Measurements from ENCODE around the gene ARV1.

The ARV1 gene

GRCh38 chr1:230978491-230979388, at the start of gene ARV1, which contains the start of gene TTC13:
Gene ARV1 (plus strand): TSS chr1:230979094. CDS start chr1:230979106, 12 bp downstream.
Gene TTC13 (minus strand): TSS chr1:230978861. CDS start chr1:230978830, 31 bp downstream.
- no peaks in the 10 kb centered on the region for H3K9me3 Mint-ChIP-seq
- peak; percentile 96 for DNase-seq
- peak within 1 kb of the TSS; percentile 91 for H3K4me3 Mint-ChIP-seq
- H3K4me1 Mint-ChIP-seq = peaks cover 30% of the 10 kb centered on the region
- H3K36me3 Mint-ChIP-seq (ENCODE audit: low read depth) = peaks cover 20% of the 10 kb centered on the region
- H3K27me3 Mint-ChIP-seq = no peaks in the 10 kb centered on the region
- peak; percentile 97 for ATAC-seq
- peak within 1 kb of the TSS; percentile 94 for H3K27ac Mint-ChIP-seq

DNA sequence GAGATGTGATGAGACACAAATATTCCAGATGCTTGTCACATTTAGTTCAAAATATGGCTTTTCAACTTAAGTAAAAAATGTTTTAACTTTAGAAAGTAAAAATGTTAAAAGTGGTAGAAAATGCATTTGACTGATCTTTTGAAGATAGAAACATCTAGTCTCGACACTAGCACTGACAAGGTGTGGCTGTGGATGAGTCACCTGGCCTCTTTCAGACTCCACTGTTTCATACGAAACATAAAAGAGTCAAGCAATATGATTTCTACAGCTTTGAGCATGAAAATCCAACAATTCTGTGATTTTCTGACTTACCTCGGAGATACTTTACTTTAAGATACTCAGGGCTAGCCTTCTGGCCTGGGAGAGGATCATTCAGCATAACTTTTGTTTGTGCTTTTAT, 47.9 kb upstream of the ARV1 start:
- DNase-seq (no peak), ATAC-seq (no peak)
- no peaks in the 10 kb centered on the region for H3K27me3 Mint-ChIP-seq
- H3K4me1 Mint-ChIP-seq = no peaks in the 10 kb centered on the region
- H3K4me3 Mint-ChIP-seq = no peak overlapping the region
- H3K36me3 Mint-ChIP-seq (ENCODE audit: low read depth) = peaks cover 24% of the 10 kb centered on the region
- H3K27ac Mint-ChIP-seq = no peak overlapping the region
- no peaks in the 10 kb centered on the region for H3K9me3 Mint-ChIP-seq

DNA sequence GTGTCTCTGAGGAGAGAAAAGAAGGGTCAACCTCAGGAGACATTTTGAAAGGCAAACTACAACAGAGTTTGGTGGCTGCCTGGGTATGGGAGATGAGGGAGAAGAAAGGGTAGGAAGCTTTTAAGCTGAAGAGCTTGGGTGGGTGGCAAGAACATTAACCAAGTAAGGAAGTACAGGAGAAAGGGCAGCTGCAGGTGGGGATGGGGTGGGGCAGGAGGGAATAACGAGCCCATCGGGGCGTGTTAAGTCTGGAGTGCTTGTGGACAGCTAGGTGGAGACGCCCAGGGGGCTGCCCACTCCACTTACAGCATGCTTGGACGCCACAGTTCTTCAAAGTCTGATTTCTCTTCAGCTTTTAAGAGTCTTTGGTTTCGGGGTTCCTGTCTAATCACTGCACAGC, 43.0 kb upstream of the ARV1 start:
- Mint-ChIP-seq H3K4me3 (no peak overlapping the region), H3K27me3 (no peaks in the 10 kb centered on the region), H3K9me3 (no peaks in the 10 kb centered on the region), H3K36me3 (ENCODE audit: low read depth) (peaks cover 20% of the 10 kb centered on the region), H3K4me1 (peaks cover 2% of the 10 kb centered on the region), H3K27ac (peak overlapping the region; percentile 28)
- DNase-seq (no peak), ATAC-seq (no peak)

- Mint-ChIP-seq H3K9me3 (no peaks in the 10 kb centered on the region), H3K27ac (no peak overlapping the region), H3K4me1 (peaks cover 2% of the 10 kb centered on the region), H3K4me3 (no peak overlapping the region), H3K36me3 (ENCODE audit: low read depth) (peaks cover 20% of the 10 kb centered on the region), H3K27me3 (no peaks in the 10 kb centered on the region)
- ATAC-seq = no peak
- no peak for DNase-seq
Measured at GRCh38 chr1:230936475-230936874, 42.4 kb upstream of the ARV1 start.

DNA sequence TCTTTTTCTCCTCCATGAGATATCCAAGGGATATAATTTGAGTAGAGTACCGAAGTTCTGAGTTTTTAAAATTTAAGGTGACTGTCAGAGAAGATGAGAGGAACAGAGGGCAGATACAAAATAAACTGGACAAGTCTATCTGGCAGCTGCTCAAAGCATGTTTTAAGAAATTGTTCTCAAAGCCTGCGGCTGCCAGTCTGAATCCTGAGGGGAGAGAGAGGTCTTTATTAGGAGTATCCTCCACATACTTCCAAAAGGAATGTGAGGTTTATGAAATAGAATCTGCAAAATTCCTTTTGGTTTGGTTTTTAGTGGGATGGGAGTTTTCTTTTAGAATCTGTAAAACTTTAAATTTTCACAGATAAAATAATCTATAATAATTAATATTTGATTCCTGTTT, 41.5 kb upstream of the ARV1 start:
- H3K9me3 Mint-ChIP-seq = no peaks in the 10 kb centered on the region
- DNase-seq = no peak
- H3K4me1 Mint-ChIP-seq = peaks cover 2% of the 10 kb centered on the region
- peaks cover 22% of the 10 kb centered on the region for H3K36me3 Mint-ChIP-seq (ENCODE audit: low read depth)
- no peak overlapping the region for H3K27ac Mint-ChIP-seq
- no peak for ATAC-seq
- no peaks in the 10 kb centered on the region for H3K27me3 Mint-ChIP-seq
- H3K4me3 Mint-ChIP-seq = no peak overlapping the region

GRCh38 chr1:230938924-230939368, 39.9 kb upstream of the ARV1 start:
- Mint-ChIP-seq H3K4me1 (peaks cover 2% of the 10 kb centered on the region), H3K36me3 (ENCODE audit: low read depth) (peaks cover 22% of the 10 kb centered on the region), H3K9me3 (no peaks in the 10 kb centered on the region), H3K4me3 (no peak overlapping the region), H3K27ac (no peak overlapping the region), H3K27me3 (no peaks in the 10 kb centered on the region)
- ATAC-seq (no peak), DNase-seq (no peak)

DNA sequence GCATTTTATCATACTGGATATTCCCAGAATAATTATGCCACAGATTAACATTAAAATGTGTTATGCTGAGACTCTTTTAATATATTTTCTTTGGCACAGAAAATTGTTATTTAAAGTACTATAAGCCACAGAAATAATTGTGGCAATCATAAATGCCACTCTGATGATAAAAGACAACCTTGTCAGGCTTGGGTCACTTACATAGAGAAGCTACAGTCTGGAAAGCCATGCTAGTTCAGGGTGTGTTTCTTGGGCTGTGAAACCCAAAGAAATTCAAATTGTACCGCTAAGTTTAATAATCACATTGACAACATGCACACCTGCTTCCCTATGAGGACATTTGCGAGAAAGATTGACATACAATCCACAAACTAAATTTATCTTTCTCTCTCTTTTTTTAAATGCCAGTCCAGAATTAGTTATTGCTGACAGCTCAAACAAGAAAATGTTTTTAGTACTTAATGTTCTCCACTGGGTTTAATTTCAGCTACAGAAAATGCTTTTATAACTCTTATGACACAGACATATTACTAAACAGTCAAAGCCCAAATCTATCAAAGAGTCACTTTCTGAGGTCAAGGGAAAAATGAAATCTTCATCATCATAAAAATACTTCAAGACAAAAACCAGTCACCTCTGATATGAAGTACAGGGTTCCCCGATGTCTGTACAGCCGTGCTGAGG, 38.9 kb upstream of the ARV1 start:
- Mint-ChIP-seq H3K4me3 (no peak overlapping the region), H3K36me3 (ENCODE audit: low read depth) (peaks cover 25% of the 10 kb centered on the region), H3K27ac (no peak overlapping the region), H3K4me1 (peaks cover 2% of the 10 kb centered on the region), H3K9me3 (no peaks in the 10 kb centered on the region), H3K27me3 (no peaks in the 10 kb centered on the region)
- DNase-seq (no peak), ATAC-seq (no peak)

DNA sequence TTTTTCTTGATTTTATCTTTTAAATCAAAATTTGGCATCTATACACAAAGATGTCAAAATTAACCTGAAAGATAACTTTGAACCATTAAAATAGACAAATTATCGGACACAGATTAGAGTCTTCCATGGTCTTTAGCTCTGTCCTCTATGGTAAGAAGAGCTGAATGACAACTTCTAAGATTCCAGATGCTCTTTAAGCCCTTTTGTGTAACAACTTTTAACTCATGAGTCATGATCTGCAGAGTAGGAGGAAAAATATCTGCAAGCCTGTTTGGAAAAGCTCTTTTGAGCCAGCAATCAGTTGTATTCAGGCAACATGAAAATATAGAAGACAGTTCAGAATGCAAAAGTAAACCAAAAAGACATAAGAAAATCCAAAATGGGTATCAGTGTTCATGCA, 38.0 kb upstream of the ARV1 start:
- H3K4me1 Mint-ChIP-seq = peaks cover 2% of the 10 kb centered on the region
- H3K27ac Mint-ChIP-seq = no peak overlapping the region
- H3K9me3 Mint-ChIP-seq = no peaks in the 10 kb centered on the region
- H3K36me3 Mint-ChIP-seq (ENCODE audit: low read depth) = peaks cover 25% of the 10 kb centered on the region
- no peak overlapping the region for H3K4me3 Mint-ChIP-seq
- DNase-seq = no peak
- H3K27me3 Mint-ChIP-seq = no peaks in the 10 kb centered on the region
- no peak for ATAC-seq

DNA sequence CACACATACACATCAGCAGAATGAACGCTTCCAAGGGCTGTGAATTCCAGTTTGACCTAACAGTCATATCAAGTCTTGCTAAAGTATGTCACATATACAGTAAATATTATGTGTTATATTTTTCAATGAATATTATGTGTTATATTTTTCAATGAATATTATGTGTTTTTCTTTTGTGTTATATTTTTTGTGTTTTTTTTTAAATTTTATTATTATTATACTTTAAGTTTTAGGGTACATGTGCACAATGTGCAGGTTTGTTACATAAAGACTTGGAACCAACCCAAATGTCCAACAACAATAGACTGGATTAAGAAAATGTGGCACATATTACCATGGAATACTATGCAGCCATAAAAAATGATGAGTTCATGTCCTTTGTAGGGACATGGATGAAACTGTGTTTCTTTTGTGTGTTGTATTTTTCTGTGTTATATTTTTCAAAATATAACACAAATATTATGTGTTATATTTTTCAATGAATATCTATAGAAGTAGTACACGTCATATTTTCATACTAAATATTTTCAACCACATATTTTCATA, 35.8 kb upstream of the ARV1 start:
- H3K36me3 Mint-ChIP-seq (ENCODE audit: low read depth) = peaks cover 33% of the 10 kb centered on the region
- DNase-seq (no peak), ATAC-seq (no peak)
- no peak overlapping the region for H3K4me3 Mint-ChIP-seq
- peaks cover 5% of the 10 kb centered on the region for H3K4me1 Mint-ChIP-seq
- H3K27ac Mint-ChIP-seq = no peak overlapping the region
- H3K27me3 Mint-ChIP-seq = no peaks in the 10 kb centered on the region
- H3K9me3 Mint-ChIP-seq = no peaks in the 10 kb centered on the region

DNA sequence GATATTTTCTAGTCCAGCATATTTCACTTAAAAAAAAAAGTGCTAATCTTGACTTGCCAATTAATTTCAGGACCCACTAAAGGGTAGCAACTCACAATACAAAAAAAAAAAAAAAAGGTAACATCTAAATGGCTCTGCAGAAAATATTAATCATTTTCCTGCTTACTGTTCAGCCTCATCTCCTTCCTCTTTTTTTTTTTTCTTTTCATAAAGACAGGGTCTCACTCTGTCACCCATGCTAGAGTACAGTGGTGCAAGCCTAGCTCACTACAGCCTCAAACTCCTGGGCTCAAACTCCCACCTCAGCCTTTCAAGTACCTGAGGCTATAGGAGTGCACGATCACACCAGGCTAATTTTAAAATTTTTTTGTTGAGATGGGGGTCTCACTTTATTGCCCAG, 30.6 kb upstream of the ARV1 start:
- Mint-ChIP-seq H3K27ac (no peak overlapping the region), H3K4me3 (no peak overlapping the region), H3K9me3 (no peaks in the 10 kb centered on the region), H3K4me1 (peaks cover 10% of the 10 kb centered on the region), H3K27me3 (no peaks in the 10 kb centered on the region), H3K36me3 (ENCODE audit: low read depth) (peaks cover 34% of the 10 kb centered on the region)
- no peak for DNase-seq
- ATAC-seq = no peak

- no peak for ATAC-seq
- Mint-ChIP-seq H3K9me3 (no peaks in the 10 kb centered on the region), H3K36me3 (ENCODE audit: low read depth) (peaks cover 40% of the 10 kb centered on the region), H3K27me3 (no peaks in the 10 kb centered on the region), H3K4me1 (peaks cover 10% of the 10 kb centered on the region), H3K27ac (no peak overlapping the region), H3K4me3 (no peak overlapping the region)
- no peak for DNase-seq
Measured at GRCh38 chr1:230948903-230949302, 30.0 kb upstream of the ARV1 start.

GRCh38 chr1:230950404-230950803, 28.5 kb upstream of the ARV1 start:
- Mint-ChIP-seq H3K27ac (no peak overlapping the region), H3K36me3 (ENCODE audit: low read depth) (peaks cover 32% of the 10 kb centered on the region), H3K27me3 (no peaks in the 10 kb centered on the region), H3K4me3 (no peak overlapping the region), H3K4me1 (peaks cover 10% of the 10 kb centered on the region), H3K9me3 (no peaks in the 10 kb centered on the region)
- ATAC-seq (no peak), DNase-seq (no peak)

GRCh38 chr1:230957580-230957989, 21.3 kb upstream of the ARV1 start:
- no peak overlapping the region for H3K4me3 Mint-ChIP-seq
- H3K27ac Mint-ChIP-seq = no peak overlapping the region
- H3K4me1 Mint-ChIP-seq = peaks cover 22% of the 10 kb centered on the region
- ATAC-seq (no peak), DNase-seq (no peak)
- H3K36me3 Mint-ChIP-seq (ENCODE audit: low read depth) = peaks cover 44% of the 10 kb centered on the region
- H3K27me3 Mint-ChIP-seq = no peaks in the 10 kb centered on the region
- H3K9me3 Mint-ChIP-seq = no peaks in the 10 kb centered on the region

GRCh38 chr1:230958370-230958769, 20.5 kb upstream of the ARV1 start:
- Mint-ChIP-seq H3K27me3 (no peaks in the 10 kb centered on the region), H3K4me3 (no peak overlapping the region), H3K9me3 (no peaks in the 10 kb centered on the region), H3K27ac (no peak overlapping the region), H3K36me3 (ENCODE audit: low read depth) (peaks cover 40% of the 10 kb centered on the region), H3K4me1 (peaks cover 26% of the 10 kb centered on the region)
- ATAC-seq (no peak), DNase-seq (no peak)

DNA sequence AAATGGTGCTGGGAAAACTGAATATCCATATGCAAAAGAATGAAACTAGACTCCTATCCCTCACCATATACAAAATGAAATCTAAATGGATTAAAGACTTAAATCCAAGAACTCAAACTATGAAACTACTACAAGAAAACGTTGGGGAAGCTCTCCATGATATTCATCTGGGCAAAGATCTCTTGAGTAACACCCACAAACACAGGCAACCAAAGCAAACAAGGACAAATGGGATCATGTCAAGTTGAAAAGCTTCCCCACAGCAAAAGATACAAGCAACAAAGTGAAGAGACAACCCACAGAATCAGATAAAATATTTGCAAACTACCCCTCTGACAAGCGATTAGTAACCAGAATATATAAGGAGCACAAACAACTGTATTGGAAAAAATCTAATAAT, 14.0 kb upstream of the ARV1 start:
- Mint-ChIP-seq H3K27me3 (no peaks in the 10 kb centered on the region), H3K4me1 (peaks cover 29% of the 10 kb centered on the region), H3K4me3 (no peak overlapping the region), H3K27ac (no peak overlapping the region), H3K36me3 (ENCODE audit: low read depth) (peaks cover 18% of the 10 kb centered on the region), H3K9me3 (no peaks in the 10 kb centered on the region)
- ATAC-seq (no peak), DNase-seq (no peak)

Data from activated naive CD8-positive, alpha-beta T cell treated with anti-CD3 and anti-CD28 coated beads, Interleukin-2, amount 50 U/mL, for 24 hours (primary cell).